HG03025 (cell line): ENCODE results near the gene ATAT1.
"Not testable (repeated sequence)": the region's sequence is repeated elsewhere in the genome, so short reads cannot be mapped to it uniquely, and the experiment has no call there.

Experiments used
- ATAC-seq: cut with Tn5 transposase; IDR thresholded peaks from one replicate; pipeline ENCODE4 v1.9.1; 2021; ENCODE audit warnings: mild to moderate bottlenecking, moderate library complexity; ENCODE audit not compliant: unreplicated experiment, low FRiP score

ATAT1 gene

DNA sequence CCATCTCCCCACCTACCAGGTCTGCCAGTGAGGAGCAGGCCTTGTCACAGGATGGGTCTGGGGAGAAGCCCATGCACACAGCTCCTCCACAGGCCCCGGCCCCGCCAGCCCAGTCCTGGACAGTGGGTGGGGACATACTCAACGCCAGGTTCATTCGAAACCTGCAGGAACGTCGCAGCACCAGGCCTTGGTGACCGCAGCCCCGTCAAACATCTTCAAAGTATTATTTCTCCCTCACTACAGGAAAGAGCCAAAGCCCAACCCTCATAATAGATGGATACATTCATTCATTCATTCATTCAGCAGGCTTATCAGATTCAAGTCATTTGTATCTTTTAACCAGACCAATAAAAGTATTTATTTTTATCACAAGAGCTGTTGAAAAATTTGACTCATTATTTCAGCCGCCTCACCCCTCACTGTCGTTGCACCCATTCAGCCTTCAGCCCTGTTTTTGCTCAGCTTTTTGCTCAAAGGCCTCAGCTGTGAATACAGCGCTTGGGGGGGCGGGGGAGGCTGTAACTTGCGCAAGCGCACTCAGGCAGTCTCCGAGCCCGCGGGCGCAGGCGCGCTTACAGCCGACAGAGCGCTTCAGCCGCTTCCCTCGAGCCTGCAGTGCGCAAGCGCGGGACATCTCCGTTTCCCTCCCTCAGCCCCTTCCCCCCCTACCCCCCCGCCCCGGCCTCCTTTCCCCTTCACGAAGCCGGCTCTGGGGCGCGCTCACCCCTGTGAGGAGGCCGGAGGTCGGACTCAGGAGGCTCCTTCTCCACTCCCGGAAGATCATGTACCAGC lies 20.0 kb downstream of the ATAT1 start, which contains the start of gene C6orf136:
C6orf136 (plus strand) TSS at position 684 of the 792 bp plus-strand sequence; CDS start at position 783, 99 bp downstream.
- ATAC-seq: peak; percentile 42

DNA sequence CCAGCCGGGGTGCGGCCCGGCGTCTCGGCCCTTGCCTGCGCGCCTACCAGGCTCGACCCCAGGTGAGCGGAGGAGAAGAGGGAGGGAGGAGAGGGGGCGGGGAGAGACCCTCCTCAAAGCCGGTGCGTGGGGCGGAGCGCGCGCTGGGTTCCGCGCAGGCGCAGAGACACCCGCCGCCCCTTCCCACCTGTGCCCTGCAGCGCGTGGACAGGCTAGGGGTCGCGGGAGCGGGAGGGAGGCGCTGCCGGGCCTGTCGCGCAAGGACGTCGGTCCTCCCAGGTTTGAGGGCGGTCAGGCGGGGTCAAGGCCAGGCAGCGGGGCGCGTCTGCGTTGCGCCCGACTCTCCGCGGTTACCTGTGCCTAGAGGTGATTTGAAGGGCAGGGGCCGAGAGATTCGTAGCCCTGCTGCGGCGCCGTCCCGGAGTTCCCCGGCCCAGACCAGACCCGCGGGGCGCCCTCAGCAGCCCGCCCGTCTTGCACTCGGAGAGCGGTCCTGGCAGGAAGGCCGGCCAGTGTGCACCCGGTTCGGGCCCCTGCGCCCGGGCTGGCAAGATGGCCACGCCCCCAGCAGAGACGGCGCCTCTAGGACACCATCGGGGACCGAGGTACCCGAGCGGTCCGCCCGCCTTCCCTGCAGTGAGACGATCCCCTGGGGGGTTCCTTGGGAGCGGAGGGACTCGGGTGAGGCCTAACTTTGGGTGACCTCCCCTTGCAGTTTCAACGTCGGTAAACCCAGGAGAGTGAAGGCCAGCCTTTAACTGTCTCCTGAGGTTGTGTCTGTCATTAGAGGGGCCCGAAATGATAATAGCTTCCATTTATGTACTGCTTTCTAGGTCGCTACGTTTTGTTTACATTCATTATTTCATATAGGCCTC lies 20.8 kb downstream of the ATAT1 start:
- ATAC-seq: peak; percentile 55

DNA sequence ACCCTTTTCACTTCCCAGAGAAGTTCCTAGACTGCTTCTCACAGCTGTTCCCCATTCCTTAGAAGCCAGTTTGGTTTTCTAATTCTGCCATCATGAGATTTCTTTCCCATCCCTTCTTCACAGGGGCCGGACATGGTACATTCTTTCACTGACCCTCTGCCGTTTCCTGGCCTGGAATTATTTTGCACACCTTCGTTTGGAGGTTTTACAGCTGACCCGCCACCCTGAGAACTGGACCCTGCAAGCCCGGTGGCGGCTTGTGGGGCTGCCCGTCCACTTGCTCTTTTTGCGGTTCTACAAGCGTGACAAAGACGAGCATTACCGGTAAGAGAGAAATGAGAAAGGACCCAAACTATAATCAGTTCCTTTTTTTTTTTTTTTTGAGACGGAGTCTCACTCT lies 24.5 kb downstream of the ATAT1 start:
- ATAC-seq: no peak

DNA sequence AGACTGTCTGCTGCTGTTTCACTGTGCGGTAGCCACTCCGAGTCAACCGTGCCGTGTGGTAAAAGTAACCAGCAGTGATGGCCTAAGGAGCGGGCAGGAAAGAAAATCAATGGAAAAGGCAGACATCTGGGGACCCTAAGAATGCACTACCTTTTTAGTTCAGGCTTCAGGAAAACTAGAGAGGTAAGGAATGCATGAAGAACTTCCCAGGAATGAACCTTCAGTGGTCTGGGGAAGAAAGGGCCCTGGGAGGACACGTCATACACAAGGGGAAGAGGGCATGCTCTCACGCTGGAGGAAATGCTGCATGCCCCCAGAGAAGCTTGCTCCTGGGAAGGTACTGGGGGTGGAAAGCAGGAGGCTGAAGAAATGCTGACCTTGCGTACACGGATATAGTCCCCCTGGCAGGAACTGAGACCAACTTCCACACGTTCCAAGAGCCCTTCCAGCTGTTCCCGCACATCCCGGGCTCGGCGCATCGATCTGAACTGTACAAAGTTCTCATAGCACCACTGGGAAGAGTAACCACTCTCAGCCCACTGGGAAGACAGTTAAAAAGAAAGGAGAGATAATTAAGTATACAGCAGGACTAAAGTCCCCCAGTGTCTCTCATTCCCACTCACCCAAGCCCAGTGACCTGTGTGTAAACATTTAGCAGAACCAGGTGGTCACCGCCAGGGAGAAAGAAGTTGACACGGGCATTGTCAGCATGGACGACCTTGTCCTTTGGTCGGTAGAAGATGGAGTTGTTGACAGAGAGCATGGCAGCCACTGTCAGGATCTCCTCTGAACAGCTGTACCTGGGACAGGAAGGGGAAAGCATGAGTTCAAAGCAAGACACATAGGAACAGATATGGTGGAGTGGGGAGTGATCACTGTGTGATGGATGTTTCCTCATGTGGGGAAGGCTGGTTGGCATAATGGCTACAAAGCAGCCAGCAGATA lies 28.4 kb downstream of the ATAT1 start:
- no peak for ATAC-seq

DNA sequence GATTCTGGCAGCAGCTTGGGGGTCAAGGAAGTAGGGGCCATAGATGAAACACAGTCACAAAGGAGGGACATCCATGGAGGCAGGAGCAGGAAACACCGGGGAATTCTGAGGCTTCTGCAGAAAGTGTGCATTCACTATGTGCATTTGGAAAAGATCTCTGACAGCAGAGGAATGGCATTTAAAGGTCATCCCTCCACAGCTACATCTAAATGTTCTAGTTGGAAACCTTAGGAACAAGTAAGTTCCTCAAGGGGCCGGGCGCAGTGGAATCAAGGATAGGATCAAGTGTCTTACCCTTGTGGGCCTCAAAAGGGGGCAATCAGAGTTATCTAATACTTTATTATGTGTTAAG lies 29.0 kb downstream of the ATAT1 start:
- no peak for ATAC-seq

DNA sequence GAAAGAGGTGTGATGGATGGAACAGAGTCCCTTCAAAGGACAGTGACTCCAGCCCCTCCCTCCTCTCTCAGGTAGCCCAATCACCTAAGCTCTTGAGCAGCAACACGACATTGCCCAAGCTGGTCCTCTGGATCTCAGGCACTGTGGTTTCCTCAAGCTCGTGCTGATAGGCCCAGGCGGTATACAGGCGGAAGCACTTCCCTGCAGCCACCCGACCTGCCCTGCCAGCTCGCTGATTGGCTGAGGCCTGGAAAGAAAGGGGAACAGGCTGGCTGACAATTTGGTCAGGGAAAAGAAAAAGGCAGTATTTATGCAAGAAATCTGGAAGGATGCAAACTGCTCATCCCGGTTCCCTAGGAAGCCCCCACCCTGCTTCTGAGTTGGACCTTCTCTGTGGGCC lies 29.8 kb downstream of the ATAT1 start:
- ATAC-seq: no peak

DNA sequence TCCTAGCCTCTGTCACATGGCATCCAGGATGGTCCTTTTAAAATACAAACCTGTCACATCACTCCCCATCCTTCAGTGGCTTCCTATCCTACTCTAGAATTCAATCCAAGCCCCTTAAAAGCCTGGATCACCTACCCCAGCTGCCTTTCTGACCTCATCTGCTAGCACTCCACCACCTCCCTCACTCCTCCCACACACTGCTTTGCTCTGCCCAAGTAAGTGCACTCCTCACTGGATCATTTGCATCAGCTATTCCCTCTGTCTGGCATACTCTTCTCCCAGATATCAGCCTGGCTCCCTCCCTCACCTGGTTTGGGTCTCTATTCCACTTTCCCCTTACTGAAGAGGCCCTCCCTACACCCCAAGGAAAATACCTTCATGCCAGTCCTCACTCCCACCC lies 30.8 kb downstream of the ATAT1 start:
- no peak for ATAC-seq

DNA sequence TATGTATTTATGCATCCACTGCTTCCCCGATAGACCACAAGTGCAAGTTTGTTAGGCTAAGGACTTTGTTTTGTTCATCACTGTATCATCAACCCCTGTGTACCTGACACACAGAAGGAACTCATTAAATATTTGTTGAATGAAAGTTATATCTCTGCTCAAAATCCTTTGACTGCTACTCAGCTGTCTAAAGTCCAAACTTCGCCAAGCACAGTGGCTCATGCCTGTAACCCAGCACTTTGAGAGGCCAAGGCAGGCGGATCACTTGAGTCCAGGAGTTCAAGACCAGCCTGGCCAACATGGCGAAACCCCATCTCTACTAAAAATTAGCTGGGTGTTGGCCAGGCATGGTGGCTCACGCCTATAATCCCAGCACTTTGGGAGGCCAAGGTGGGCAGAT lies 31.2 kb downstream of the ATAT1 start:
- not testable (repeated sequence) for ATAC-seq

DNA sequence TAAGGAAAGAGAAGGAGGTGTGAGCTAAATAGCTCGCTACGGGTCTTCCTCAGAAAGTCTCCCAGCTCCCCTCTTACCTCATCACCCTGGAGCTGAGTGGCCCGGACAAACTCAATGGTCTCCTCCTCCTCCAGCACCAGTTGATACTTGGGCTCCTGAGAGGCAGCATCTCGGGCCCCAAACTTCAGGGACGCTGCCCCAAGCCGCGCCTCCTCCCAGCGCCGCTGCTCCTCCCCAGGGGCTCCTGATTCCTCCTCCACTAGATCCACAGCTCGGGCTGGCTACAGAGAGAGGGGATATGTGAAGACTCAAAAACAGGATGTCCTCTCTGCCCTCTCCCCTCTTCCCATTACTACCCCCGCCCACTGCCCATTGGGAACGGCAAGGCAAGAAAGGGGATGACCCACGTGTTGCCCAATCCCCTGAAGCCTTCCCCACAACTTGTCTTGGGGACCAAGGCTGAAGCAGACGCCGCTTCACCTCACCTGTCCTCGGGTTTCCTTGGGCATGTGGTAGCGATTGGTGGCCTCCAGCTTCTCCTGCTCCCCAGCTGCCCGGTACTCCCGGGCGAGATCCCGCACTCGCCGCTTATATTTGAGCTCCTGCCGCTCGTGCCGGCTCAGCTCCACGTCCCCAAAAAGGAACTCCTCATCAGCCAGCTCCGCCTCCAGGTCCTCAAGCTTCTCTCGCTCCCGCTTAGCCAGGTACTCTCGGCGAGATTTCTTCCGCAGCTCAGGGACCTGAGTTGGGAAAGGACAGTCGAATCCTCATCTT lies 38.5 kb downstream of the ATAT1 start:
- no peak for ATAC-seq

DNA sequence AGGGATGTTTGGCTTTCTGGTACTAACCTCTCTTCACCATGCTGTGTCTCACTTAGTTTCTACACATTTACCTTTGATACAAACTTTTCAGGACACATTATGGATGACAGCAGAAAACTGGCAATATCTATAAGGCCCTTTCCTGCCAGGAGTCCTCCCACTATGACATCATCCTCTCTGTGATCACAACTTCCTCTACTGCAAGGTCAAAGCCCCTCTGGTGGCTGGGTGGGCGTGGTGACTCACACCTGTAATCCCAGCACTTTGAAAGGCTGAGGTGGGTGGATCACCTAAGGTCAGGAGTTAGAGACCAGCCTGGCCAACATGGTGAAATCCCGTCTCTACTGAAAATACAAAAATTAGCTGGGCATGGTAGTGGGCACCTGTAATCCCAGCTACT lies 39.6 kb downstream of the ATAT1 start:
- not testable (repeated sequence) for ATAC-seq

DNA sequence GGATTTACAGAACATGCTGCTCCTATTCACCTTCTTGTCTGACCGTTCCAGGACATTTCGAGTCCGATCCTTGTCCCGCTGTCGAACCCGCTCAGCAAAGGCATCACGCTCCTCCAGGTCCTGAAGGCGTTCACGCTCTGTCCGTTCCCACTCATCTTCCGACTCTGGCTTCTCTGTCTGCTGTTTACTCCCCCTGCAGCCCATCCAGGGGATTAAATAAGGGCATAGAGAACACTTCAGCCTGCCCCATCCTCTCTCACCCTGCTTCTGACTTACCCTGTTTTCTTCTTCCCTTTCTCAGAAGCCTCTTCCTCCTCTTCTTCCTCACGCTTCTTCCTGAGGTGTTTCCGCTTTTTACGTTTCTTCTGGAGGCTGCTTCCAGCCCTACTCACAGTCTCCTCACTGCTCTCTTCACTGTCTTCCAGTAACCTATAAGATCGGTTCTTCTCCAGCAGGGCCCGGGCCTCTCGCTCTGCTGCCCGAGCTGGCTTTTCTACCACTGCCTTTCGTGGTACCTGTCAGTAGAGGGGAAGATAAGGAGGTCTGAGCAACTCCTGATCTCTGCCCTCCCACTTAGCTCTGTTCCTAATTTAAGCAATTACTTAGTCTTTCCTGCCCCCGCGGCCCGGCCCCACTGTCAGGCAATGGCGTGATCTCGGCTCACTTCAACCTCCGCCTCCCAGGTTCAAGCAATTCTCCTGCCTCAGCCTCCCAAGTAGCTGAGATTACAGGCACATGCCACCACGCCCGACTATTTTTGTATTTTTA lies 44.3 kb downstream of the ATAT1 start:
- no peak for ATAC-seq

DNA sequence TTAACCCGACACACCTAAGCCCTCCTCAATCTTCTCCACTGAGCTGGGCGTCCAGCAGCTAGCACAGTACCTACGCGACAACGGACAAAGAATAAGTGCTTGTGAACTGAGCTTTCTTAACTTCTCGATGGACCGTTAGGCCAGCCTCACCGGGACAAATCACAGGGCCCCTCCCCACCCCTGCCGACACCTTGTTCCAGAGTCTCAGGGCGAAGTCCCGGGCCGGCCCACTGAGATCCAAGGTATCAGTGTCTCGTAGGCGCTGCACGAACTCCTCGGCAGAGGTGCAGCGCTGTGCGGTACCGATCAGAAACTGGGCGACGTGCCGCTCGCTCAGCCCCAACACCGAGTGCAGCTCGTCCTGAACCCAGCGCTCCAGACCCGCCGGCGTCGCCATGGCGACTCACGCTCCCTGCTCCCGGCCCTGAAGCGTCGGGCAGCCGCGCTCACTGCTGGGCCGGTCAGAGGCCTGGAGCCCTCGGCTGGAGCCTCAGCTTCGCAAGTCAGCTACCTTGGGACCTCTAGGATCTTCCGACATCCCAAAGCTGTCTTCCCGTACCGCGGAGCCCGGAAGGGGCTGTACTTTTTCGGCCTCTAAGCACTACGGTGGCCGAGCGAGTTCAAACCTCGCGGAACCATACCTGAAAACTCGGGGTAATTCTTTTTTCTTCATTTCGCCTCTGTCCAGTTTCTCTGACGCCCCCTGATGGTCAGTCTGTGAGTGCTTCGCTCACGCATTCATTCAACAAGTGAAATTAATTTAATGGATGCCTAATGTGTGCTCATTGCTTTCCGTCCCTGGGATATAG lies 46.0 kb downstream of the ATAT1 start, which contains the start of gene DHX16:
DHX16 (minus strand) TSS at position 562 of the 809 bp plus-strand sequence; CDS start at position 397, 165 bp downstream.
- peak; percentile 67 for ATAC-seq

DNA sequence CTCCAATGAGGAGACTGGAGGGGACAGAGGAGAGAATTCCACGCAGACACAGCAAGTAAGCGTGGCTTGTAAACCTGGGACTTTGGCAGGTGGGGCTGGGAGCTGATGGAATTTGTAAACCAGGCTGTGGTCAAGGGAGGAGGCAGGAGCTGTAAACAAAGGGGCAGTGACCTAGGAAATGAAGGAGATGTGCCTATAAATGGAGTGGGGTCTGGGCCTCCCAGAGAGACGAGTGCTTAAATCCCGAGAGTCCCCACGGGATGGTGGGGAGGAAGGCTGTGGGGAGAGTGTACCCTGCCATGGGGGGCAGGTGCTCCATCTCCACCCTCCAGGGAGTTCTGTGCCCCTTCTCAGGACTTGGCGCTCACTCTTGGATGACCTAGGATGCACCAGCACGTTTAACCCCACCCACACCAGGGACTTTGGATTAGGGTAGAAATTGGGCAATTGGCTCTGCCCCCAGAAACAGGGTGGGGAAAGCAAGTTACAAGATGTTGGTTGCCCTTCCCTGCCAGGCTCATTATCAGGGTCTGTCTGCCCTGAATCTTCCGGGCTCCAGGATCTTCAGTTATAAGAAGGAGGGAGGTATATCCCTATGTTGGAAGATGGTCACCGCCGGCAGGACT lies 50.1 kb downstream of the ATAT1 start:
- ATAC-seq: no peak

DNA sequence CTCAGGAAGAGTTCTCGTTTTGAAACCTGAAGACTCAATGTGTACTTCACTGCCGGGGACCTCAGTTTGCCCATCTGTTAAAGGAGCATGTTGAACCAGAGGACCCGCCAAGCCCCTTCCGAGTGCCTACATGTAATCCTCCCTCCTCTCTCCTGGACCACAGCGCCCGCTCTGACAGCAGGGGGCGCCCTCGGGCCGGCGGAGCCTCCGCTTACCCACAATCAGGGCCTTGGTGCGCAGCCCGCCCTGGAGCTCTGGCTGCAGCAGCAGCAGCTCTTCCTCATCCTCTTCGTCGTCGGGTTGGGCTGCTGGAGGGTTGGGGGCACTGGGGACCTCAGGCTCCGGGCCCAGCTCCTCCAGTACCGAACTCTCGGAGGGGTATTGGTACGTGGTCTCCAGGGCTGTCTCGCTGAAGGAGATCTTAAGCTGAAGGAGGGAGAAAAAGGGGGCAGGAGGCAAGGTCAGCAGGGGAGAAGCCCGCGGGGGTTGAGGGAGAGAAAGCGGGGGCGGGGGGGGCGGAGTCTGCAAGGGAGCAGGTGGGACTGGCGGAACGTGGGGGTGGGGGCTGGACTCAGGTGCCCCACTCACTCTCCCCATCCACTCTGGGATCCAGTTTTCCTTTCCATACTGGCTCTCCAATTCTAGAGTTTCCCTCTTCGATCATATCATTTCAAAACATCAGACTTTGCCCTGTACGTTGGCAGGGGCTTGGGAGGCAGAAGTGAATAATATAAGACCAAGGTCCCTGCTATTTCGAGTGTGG lies 52.5 kb downstream of the ATAT1 start:
- no peak for ATAC-seq

DNA sequence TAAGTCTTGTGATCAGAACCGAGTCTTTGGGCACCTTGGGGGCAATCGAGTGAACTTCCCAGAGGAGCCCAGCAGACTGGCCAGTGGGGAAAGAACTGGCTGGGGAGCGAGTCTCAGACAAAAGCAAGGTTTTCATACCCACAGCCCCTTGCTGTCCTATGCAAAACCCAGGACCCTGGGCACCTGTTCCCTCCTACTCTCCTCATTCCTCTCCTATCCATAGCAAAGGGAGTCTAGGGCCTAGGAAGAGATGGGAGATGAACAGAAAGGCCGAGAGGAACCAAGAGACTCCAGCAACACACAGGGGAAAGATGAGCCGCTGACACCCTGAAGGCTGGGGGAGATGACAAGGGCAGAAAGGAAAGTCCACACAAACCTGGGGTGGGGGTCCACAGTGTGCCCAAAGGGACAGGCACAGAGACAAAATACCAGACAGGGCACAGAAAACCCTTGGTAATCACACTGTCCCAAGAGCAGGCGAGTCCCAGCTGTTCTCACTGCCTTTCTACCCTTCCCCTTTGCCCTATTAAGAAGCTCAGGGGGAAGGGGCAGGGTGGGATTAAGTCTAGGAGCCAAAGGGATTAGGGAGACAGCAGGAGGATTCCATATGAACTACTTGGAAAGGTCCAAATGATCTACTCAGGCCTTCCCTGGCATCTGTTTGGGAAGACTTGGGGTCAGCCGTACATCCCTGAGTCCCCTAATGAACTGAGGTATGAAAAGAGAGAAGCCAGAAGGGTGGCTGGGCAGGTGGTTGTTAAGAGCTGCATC lies 53.3 kb downstream of the ATAT1 start:
- ATAC-seq: no peak

DNA sequence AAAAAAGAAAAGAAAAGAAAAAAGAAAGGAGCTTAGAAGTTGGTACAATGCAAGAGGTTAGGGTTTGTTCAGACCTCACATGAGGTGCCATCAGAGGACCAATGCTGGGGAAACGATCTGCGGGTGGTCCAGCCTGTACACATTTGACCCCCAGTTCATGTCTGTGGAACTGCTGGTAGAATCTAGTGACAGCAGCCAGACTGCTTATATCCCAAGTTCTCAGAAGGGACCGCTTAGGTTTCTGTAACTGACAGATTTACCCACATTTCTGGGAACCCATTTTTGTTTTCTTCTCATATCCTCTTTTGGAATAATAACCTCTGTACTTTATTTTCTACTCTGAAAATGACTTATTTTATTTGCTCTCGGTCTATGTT lies 55.1 kb downstream of the ATAT1 start:
- no peak for ATAC-seq
